ENCODE measurements around the gene TMEM33. TPM values are rescaled to one million over a fixed set of nuclear protein-coding genes. Genes with fewer than 3 reads are reported as not detected.

Gene TMEM33
- total and polyA plus RNA-seq, 2 experiments from 2014 or later, result 44.6 TPM

- no peak for TF ChIP-seq EZH2phosphoT487 (IDR thresholded peaks at IDR 0.05; ENCODE audit: insufficient read depth, low read depth)
- Histone ChIP-seq H3K79me2 (ENCODE audit: insufficient read depth) (peaks cover 100% of the 10 kb centered on the region), H3K9me3 (ENCODE audit: low read depth) (no peaks in the 10 kb centered on the region), H3K36me3 (ENCODE audit: low read depth) (peaks cover 20% of the 10 kb centered on the region), H3K9me2 (ENCODE audit: insufficient read depth) (no peaks in the 10 kb centered on the region), H3K4me2 (ENCODE audit: unreplicated experiment) (no peak overlapping the region), H3K4me1 (ENCODE audit: insufficient read depth) (no peaks in the 10 kb centered on the region), H3K4me3 (no peak overlapping the region), H3K27me3 (replicated peaks; ENCODE audit: insufficient read depth) (no peaks in the 10 kb centered on the region), H3K27ac (no peak overlapping the region), H3K9ac (no peak overlapping the region), H3F3A (ENCODE audit: insufficient read depth) (no peaks in the 10 kb centered on the region), H4K20me1 (ENCODE audit: insufficient read depth) (no peaks in the 10 kb centered on the region), H2AFZ (no peak overlapping the region)
- in situ Hi-C loops (cut with MboI), result no loop called here
- DNase-seq, result no peak
- WGBS, 2 experiments (ENCODE audit: low coverage in 1 of 2, low lambda C conversion rate in 2 of 2, missing lambda C conversion rate in 2 of 2), result 97 to 100% methylated on average over 3 of the region's 3 CpGs
Observed at GRCh38 chr4:42008011-42008786, 73.0 kb downstream of the TMEM33 start.

Small RNA genes within 50 kb of the gene (small RNA-seq; reads per million reads assigned to genes)
- not detected for gene AC108210.2 (ENCODE audit: low read depth, low replicate concordance)

Other genes starting within 250 kb of the TMEM33 start
- gene PHOX2B, start 186.7 kb upstream of the TMEM33 start, total RNA-seq (2014; rRNA removed; shearing (Covaris generic)), result not detected in 2 replicates
- not detected in 2 replicates for gene PHOX2B, start 186.7 kb upstream of the TMEM33 start, polyA plus RNA-seq (2016; fragmentation: Nextera tagmentation; extraction: Ambion mirVana)
- gene DCAF4L1, start 46.3 kb downstream of the TMEM33 start, total RNA-seq (2014; rRNA removed; shearing (Covaris generic)), result 0.13 TPM in 1 of 2 replicates, not detected in the other
- 0.06 TPM in 1 of 2 replicates, not detected in the other for gene DCAF4L1, start 46.3 kb downstream of the TMEM33 start, polyA plus RNA-seq (2016; fragmentation: Nextera tagmentation; extraction: Ambion mirVana)
- 61.7 and 69.5 TPM in 2 replicates for gene SLC30A9, start 55.1 kb downstream of the TMEM33 start, total RNA-seq (2014; rRNA removed; shearing (Covaris generic))
- gene SLC30A9, start 55.1 kb downstream of the TMEM33 start, polyA plus RNA-seq (2016; fragmentation: Nextera tagmentation; extraction: Ambion mirVana), result 64.9 and 65.5 TPM in 2 replicates
- gene BEND4, start 217.2 kb downstream of the TMEM33 start, total RNA-seq (2014; rRNA removed; shearing (Covaris generic)), result not detected in 2 replicates
- not detected in 2 replicates for gene BEND4, start 217.2 kb downstream of the TMEM33 start, polyA plus RNA-seq (2016; fragmentation: Nextera tagmentation; extraction: Ambion mirVana)

Data from GM23248 (cell line).